ENCODE measurements around the gene SETDB2.
"Not testable (repeated sequence)": the region's sequence is repeated elsewhere in the genome, so short reads cannot be mapped to it uniquely, and the experiment has no call there.

Gene SETDB2

DNA sequence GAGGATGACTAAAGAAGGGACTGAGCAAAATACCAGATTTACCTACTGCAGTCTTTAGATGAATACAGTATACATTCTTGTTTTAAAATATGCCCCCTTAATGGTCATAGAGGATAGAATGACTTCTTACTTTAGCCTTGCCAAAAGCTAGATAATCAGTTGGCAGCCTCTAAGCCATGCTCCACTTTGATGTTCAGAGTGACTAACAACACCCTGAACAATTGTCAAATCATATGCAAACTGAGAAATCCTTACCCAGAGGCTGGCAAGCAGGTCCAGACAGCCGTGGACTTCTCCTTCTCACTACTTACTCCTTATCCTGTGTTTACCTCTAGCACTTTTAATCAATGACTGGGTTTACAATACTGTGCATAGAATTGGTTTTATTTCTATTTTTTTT, 28.1 kb downstream of the SETDB2 start:
- no peak for DNase-seq

DNA sequence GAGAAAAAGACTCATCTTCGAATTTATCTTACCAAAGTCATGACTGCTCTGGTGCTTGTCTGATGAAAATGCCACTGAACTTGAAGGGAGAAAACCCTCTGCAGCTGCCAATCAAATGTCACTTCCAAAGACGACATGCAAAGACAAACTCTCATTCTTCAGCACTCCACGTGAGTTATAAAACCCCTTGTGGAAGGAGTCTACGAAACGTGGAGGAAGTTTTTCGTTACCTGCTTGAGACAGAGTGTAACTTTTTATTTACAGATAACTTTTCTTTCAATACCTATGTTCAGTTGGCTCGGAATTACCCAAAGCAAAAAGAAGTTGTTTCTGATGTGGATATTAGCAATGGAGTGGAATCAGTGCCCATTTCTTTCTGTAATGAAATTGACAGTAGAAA, 32.5 kb downstream of the SETDB2 start:
- DNase-seq = no peak

DNA sequence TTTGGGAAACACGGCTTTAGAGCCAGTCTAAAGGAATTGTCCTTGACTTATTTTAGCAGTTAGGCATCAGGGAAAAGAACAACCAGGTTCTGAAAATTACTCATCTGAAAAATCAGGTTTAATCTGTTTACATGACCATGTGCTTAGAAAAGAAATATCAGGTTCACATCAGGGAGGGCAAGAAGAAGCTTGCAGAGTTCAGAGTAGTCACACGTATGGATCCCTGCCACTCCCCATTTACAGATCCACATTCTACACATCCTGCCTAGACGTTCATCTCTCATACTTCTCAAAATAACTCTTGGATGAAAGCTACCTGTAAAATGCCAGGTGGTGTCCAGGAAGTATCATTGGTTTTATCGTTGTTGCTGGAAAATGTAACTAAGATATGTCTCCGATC, 37.7 kb downstream of the SETDB2 start:
- DNase-seq = no peak

DNA sequence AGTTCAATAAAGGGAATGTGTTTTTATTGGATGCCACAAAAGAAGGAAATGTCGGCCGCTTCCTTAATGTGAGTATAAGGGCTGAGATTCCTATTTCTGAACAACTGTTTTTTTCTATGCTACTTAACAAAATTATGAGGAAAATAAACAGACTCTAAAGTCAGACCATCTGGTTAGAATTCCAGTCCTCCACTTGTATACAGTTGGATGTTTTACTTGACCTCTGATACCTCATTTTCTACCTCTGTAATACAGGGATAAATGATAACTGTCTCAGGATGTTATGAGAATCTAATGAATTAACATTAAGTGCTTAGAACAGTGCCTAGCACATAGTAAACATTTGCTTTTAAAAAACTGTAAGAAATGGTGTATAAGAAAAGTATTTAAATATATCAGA, 44.5 kb downstream of the SETDB2 start:
- no peak for DNase-seq

DNA sequence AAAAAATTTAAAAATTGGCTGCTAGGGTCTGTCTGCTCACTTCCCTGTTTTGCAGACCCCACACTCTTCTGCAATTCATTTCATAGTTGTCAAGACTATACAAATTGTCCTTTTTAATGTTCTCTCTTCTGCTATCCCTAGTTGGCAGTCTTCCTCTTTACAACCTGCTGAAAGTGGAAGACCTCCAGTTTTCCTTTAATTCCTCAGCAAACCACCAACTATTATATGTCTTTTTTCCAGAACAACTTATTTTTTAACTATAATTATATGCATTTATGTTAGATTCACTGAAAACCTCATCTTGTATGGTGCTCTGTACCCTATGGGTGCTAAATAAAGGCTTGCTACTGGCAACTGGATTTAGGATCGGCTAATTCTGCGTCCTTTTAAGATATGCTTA, 50.6 kb downstream of the SETDB2 start:
- DNase-seq = no peak

DNA sequence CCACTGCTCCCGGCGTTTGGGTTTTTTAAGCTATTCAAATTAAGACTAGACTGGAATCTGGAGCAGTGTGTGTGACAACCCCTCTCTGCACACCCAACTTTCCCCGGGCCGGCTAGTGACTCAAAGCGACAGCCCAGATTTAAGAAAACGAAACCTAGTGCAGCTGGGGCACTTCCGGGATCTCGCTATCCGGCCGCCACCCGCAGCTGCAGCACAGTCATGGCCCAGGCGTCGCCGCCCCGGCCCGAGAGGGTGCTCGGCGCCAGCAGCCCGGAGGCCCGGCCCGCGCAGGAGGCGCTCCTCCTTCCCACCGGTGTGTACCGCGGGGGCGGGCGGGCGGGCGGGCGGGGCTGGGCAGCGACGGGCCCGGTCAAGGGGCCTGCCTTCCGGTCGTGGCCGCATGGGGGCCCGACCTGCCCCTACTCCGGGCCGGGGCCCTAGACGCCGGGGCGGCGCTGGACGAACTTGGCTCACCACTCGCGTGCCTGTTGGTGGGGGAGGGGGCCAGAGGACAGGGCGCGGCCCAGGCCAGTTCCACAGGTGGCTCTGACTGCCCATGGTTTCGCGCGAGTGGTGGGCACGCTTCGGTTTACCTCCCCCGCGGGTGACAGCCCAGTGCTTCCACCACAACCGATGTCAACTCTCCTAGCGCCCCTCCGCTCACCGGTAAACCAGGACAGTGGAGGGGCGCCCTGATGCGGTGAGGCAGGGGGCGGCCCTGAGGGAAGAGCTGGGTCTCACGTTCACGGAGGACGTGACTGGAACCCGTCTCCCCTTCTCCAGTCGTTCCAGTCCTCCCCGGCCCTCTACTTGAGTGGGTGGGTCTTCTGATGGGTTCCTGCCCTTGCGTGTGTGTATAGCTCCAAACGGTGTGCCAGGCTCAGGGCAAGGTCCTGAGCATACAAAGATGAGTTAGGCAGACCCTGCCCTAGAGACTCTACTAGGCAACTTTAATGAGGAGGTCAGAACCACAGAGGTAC, 52.0 kb downstream of the SETDB2 start, which contains the start of gene PHF11:
PHF11 (plus strand) TSS at position 171 of the 980 bp plus-strand sequence; CDS start at position 220, 49 bp downstream.
- no peak for DNase-seq

DNA sequence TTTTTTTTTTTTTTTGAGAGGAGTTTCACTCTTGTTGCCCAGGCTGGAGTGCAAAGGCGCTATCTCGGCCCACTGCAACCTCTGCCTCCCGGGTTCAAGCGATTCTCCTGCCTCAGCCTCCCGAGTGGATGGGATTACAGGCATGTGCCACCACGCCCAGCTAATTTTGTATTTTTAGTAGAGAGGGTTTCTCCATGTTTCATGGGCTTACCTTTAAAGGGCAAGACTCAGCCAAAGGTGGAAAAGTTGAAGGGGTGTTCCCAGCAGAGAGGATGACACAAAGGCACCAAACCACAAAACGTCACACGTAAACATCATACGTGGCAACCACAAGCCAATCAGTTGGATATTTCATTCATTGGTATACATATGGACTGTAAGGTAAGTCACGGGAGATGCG, 52.8 kb downstream of the SETDB2 start:
- not testable (repeated sequence) for DNase-seq

DNA sequence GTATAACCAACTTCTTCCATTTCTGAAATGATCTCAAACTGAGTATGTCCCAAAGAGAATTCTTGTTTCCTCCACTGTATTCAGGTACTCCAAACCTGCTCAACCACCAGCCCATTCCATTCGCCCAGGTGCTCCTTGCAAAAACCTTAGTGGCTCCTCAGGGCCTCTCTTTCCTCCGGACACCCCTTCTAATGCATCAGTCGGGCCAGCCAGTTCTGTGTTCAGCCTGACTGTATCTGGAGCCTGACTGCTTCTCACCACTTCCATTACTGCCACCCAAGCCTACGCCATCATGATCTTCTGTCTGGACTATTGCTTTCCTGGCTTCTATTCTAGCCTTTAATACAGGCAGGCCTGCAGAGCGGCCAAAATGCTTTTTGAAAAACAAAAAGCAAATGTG, 53.2 kb downstream of the SETDB2 start:
- DNase-seq = no peak

DNA sequence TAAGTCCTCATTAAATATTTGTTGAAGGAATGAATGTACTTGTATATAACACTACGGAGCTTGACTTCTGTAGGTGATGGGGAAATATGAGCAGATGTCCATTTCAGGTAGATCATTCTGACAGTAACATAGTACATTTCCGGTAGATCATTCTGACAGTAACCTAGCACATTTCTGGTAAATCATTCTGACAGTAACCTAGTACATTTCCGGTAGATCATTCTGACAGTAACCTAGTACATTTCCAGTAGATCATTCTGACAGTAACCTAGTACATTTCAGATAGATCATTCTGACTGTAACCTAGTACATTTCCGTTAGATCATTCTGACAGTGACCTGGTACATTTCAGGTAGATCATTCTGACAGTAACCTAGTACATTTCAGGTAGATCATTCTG, 54.1 kb downstream of the SETDB2 start:
- DNase-seq = no peak

DNA sequence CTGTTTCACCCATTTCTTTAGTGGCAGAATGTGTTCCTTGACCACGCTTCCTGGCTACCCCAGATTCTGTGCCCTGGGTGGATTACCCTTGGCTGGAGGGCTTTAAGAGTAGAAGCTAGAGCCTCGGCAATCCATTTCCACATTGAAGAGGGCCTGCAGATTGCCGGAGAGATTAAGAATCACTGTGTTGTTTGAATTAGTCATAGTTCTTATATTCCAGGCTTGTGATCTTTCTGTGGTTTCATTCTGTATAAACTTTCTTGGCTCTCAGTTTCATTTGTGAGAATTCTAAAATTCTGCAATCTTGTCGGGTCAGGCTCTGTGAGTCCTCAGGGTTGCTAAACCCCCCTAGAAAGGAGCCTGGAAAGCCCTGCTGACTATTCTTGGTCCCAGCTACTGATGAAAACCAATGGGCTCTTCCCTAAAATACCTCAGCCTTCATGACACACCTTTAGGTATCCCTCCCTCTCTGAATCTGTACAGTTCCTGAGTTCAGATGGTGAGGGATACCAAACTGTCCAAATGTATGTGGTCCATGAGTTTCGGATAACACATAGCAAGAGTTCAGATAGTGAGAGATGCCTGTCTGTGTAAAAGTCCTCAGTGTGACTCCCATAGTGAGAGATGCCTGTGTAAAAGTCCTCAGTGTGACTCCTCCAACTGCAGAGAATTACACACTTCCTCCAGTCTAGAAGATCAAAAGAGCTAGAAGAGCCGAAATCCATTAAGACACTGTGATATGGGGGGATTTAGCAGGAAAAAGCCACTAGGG, 56.0 kb downstream of the SETDB2 start:
- no peak for DNase-seq

DNA sequence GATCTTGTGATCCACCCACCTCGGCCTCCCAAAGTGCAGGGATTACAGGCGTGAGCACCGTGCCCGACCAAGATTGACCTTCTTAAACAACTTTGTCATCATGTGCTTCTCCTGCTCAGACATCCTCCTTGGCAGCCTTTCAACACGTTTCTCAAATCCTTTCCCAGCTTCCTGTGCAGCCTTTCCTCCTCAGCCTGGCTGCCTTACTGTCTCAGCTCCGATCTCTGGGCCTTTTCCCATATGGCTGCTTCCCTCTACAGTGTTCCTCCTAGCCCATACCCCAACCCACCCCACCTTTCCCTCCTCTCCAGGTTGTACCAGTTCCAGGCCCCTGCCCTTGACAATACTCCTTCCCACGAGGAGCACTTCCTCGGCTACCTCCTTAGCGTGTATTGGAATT, 58.9 kb downstream of the SETDB2 start:
- DNase-seq = no peak

DNA sequence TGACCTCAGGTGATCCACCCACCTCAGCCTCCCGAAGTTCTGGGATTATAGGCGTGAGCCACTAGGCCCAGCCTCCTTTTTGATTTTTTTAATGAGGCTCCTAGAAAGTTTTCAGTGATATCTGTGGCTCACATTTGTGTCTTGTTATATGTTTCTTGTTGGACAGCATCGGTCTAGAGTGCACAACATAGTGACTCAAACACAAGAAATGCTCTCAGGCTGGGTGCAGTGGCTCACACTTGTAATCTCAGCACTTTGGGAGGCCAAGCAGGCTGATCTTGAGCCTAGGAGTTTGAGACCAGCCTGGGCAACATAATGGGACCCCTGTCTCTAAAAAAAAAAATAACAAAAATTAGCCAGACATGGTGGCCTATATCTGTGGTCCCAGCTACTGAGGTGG, 59.9 kb downstream of the SETDB2 start:
- no peak for DNase-seq

DNA sequence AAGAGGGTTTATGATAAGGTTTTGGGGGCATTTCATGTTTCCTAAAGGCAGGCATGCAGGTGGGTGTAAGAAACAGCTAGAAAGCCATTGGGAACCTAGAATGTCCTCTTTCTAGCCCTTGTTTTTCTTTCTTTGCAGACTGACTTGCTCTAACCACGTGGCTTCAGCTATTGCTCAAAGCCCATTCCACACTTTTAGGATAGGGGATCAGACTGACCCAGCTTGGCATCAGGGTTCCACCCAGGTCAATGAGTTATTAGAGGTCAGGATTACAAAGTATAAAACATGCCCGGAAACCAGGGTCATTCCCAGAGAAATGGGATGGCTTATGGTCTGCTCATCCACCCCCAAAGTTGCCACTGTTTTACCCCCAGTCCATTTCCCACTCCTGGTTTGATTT, 68.5 kb downstream of the SETDB2 start:
- DNase-seq = no peak

DNA sequence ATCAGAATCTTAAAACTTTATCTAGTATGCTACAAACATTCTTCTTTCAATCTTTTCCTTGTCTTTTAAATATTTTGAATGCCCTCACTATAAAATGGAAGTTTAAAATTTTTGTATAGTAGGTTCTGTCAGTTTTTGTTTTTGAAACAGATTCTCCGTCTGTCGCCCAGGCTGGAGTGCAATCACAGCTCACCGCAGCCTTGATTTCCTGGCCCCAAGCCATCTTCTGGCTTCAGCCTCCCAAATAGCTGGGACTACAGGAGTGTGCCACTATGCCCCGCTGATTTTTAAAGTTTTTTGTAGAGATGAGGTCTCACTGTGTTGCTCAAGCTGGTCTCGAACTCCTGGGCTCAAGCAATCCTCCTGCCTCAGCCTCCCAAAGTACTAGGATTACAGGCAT, 72.4 kb downstream of the SETDB2 start:
- peak; percentile 20 for DNase-seq

DNA sequence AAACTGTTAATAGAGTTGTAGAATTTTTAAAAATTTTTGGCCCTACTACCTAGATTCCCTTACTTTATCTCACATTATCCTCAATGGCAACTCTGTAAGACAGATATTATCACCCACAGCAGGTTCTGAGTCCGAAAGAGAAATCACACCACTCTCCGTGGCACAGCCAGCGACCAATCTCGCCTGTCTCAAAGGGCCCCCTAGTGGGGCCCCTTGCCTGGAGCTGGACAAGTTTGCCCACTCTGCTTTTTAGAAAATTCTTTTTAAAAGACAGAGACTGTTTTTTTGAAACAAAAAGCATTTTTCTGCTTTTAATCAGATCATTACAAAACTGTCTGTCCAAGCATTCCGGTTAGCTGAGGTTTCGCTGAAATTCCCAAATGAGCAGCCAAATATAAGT, 73.4 kb downstream of the SETDB2 start:
- DNase-seq = no peak

DNA sequence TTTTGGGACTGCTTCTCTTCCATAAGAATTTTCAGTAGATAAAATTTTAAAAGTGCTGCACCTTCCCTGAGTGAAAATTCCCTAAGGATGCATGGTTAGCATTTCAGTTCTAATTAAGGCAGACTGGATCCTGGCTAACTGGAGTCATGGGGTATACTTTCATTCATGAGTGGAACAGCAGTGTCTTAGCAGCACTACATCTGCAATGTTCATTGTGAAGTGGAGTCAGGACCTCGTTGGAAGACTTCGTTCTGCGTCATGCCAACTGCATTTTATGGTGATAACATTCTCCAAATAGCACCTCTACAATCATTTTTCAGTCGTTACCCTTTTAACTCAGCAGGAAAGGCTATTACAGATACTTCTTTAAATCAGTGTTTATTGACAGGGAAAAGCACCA, 77.2 kb downstream of the SETDB2 start:
- DNase-seq = no peak

DNA sequence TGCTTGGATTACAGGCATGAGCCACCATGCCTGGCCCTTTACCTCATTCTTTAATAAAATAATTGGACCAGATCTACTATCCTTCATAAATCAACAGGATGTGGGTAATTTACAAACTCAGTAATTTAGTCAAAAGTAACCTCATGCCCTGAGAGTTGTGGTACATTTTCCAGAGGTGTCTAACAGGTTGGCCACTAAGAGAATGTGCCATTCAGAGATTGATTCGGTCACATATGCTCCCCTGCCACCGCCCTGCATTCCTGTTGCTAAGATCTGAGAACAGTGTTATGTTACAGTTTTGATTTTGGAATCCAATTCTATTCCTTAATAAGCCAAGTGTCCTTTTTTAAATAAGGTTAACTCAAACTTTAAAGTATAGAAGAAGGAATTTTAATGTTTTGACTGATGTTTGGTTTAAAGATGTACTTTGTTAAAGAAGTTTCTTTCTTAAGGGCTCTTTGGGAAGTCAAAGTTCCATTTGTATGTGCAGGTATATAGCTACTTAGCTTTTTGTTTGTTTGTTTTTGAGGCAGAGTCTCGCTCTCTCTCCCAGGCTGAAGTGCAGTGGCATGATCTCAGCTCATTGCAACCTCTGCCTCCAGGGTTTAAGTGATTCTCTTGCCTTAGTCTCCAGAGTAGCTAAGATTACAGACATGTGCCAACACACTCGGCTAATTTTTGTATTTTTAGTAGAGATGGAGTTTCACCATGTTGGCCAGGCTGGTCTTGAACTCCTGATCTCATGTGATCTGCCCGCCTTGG, 80.8 kb downstream of the SETDB2 start:
- no peak for DNase-seq

DNA sequence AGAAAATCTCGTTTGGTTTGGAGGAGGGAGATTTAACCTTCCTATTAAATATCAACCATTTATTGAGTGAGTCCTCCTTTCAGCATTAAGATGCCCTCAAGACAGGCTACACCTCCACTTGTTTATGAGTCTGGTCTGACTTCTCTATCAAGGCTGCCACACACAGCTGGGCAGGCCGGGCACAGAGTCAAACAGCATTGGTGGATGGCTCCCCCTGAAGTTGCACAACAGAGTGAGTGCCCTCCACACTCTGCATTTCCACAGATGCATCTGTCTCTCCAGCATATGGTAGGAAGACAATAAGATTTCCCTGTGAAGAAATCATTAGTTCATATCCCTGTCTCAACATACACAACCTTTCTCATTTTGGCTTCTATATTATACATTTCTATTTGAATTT, 83.0 kb downstream of the SETDB2 start:
- DNase-seq = no peak

DNA sequence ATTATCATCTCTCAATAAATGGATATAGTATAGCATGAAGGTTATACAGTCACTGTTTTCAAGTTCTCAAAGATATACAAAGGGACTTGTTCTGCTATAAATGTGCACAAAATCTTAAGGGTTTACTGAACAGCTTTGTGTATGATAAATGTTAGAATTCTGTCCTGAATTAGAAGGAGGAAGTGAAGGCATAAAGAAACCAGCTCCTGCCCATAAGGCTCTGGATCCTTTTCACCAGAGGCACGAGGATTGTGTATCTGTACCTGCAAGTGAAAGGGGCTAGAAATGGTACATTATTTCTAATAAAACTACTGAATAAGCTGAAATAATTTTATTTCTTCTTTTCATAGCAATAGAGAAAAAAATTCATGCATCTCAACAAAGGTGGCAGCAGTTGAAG, 84.1 kb downstream of the SETDB2 start:
- no peak for DNase-seq

DNA sequence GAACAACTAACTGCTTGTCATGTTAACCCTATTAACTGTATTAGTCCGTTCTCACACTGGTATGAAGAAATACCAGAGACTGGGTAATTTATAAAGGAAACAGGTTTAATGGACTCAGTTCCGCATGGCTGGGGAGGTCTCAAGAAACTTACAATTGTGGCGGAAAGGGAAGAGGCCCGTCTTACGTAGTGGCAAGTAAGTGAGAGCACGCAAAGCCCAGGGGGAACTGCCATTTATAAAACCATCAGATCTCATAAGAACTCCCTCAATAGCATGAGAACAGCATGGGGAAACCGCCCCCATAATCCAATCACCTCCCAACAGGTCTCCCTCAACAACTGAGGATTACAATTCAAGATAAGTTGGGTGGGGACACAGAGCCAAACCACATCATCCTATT, 86.4 kb downstream of the SETDB2 start:
- DNase-seq = no peak

DNA sequence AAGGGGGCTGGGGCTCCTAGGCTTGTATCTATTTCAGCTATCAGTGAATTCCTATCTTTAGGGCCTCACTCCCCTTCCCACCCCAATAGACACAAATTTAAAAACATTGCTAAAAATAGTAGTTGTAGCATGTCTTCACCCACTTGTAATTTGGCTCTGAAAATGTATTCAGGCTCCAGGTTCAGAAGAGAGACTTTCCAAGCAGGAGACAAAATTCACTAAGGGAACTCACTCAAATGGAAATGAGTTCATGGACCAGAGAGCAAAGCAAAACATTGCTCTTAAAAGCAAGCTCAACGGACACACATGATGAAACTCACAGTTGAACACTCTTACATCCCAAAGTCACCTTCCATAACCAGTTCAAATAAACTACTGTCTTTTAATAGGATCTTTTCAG, 88.5 kb downstream of the SETDB2 start:
- no peak for DNase-seq

DNA sequence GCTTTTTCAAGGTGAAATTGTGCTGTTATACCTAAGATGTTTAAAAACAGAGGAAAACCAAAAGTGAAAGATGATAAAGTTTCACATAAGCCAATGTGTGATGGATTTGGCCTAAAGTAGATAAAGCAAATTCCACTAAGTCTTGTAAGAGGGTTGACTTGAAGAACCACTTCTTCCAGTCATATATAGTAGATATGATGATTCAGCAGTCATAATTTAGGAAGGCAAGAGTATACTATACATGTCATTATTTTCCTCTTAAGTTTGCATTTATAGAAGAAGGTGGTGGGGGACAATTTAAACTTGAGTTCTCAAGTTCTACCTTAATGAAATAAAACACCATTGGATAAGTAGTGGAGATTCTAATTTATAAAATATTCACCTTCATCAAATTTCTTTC, 88.9 kb downstream of the SETDB2 start:
- DNase-seq = no peak

DNA sequence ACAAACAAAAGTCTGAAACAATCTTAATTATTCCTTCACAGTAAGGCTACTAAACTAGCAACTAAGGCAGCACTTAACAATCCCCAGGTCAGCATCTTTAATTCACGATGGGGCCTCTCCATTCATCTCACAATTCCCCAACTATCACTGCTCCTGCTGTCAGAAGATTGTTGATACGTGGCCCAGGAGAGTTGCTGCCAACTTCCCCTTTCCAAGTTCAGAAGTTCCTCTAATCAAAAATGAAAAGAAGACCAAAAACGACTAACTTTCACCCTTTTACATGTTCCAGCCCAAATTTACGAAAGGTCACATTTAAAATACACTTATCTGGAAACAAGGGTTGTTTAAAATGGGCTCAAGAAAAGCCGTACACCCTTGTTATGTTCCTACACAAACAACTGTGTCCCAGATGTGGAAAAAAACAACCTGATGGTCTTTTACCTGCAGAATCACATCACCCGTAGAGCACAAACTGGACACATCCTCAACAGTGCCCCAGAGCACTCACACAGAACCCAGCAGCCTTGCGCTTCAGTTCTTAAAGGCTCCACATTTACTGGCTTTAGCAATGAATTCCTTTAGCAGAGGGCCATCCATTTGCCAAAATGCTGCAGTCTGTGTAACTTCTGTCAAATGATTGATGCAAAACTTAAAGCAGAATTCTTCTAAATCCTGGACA, 89.7 kb downstream of the SETDB2 start:
- DNase-seq = no peak
